GM12878 (cell line): Measurements from ENCODE around the gene SPTLC3. TPM values are rescaled to one million over a fixed set of nuclear protein-coding genes. Genes with fewer than 3 reads are reported as not detected.

Experiments used
- ATAC-seq: fragments of 200-7000 bp; cut with Tn5 transposase; 3 replicates; pipeline ENCODE4 v1.9.1; 2020; ENCODE audit warnings: mild to moderate bottlenecking, moderate library complexity
- BruUV-seq: library from RNA; stranded (reverse); fragments of 400-500 nt; replicated peaks from 2 replicates; lab custom pipeline; 2021; lab: Mats Ljungman, UMichigan
- CTCF ChIA-PET: fragments of 300-600 bp; sonication (Branson Sonifier 250); formaldehyde crosslinking; extraction: SDS; loops from one replicate; lab custom pipeline; 2021; ENCODE audit warnings: inconsistent platforms; lab: Yijun Ruan, JAX
- POLR2A ChIA-PET: fragments of 350-600 bp; formaldehyde crosslinking; extraction: SDS; loops from one replicate; lab custom pipeline; 2021; ENCODE audit warnings: inconsistent platforms; lab: Charles Lee
- RAD21 ChIA-PET: fragments of 300-600 bp; sonication (Branson Sonifier 250); formaldehyde crosslinking; loops from one replicate; lab custom pipeline; 2023; ENCODE audit warnings: antibody characterized with exemption; ENCODE audit not compliant: unreplicated experiment; lab: Charles Lee
- SMC1A ChIA-PET: fragments of 300-600 bp; sonication (Branson Sonifier 250); formaldehyde crosslinking; loops from one replicate; lab custom pipeline; 2023; ENCODE audit not compliant: unreplicated experiment, uncharacterized antibody; lab: Charles Lee
- DNase-seq: peaks from one replicate; pipeline ENCODE4 v3.0.0-alpha.2; 2011; ENCODE audit warnings: low read depth, low spot score
- FAIRE-seq: peaks from 3 replicates; lab custom pipeline; 2011; peaks lifted over from hg19 to GRCh38; lab: Jason Lieb, UNC
- H2AFZ ChIP-seq: 2 replicates; pipeline ENCODE4 v1.6.0; 2011; ENCODE audit warnings: low read depth, low read length, control low read depth; ENCODE audit not compliant: control insufficient read depth
- H3K27ac ChIP-seq: 2 replicates; pipeline ENCODE4 v1.5.1; 2011; ENCODE audit warnings: control low read depth; ENCODE audit not compliant: control insufficient read depth, insufficient read depth
- H3K27me3 ChIP-seq, 2 experiments: replicated peaks in 1 of 2; 2 replicates each; pipeline versions ENCODE4 v1.6.0 to v1.6.1; 2011; ENCODE audit warnings: low read length in 1 of 2; ENCODE audit not compliant: control insufficient read depth in 2 of 2, insufficient read depth in 2 of 2
- H3K36me3 ChIP-seq, 2 experiments: 2 replicates each; pipeline ENCODE4 v1.5.1; 2011; ENCODE audit warnings: low read length in 1 of 2; ENCODE audit not compliant: control insufficient read depth in 2 of 2, insufficient read depth in 2 of 2
- H3K4me1 ChIP-seq: 2 replicates; pipeline ENCODE4 v1.6.1; 2011; ENCODE audit warnings: mild to moderate bottlenecking, low read length, moderate library complexity, mixed read lengths; ENCODE audit not compliant: control insufficient read depth, insufficient read depth
- H3K4me2 ChIP-seq: 2 replicates; pipeline ENCODE4 v1.6.0; 2011; ENCODE audit warnings: control low read depth; ENCODE audit not compliant: control insufficient read depth, insufficient read depth
- H3K4me3 ChIP-seq: fragments of 200-600 bp; sonication (generic); 2 replicates; pipeline ENCODE4 v1.5.1; 2016
- H3K79me2 ChIP-seq: 2 replicates; pipeline ENCODE4 v1.6.0; 2011; ENCODE audit warnings: low read length; ENCODE audit not compliant: control insufficient read depth, insufficient read depth
- H3K9ac ChIP-seq: 2 replicates; pipeline ENCODE4 v1.8.0; 2011; ENCODE audit warnings: low read length, control low read depth, mixed read lengths; ENCODE audit not compliant: control insufficient read depth, insufficient read depth
- H3K9me3 ChIP-seq: replicated peaks from 3 replicates; pipeline ENCODE4 v1.5.1; 2011; ENCODE audit warnings: mild to moderate bottlenecking, low read length; ENCODE audit not compliant: control insufficient read depth, insufficient read depth
- H4K20me1 ChIP-seq: 2 replicates; pipeline ENCODE4 v1.6.0; 2011; ENCODE audit not compliant: control insufficient read depth, insufficient read depth
- BRCA1 ChIP-seq: IDR thresholded peaks from 2 replicates; pipeline ENCODE4 v1.6.1; 2011; ENCODE audit warnings: low read depth, low read length, improper control_type of control experiment
- CREB1 ChIP-seq: IDR thresholded peaks from 2 replicates; pipeline ENCODE4 v1.6.1; 2012; ENCODE audit warnings: low read depth, mild to moderate bottlenecking, inconsistent platforms
- RFX5 ChIP-seq: IDR thresholded peaks from 2 replicates; pipeline ENCODE4 v1.6.1; 2011; ENCODE audit warnings: low read depth, low read length, improper control_type of control experiment
- SRF ChIP-seq, 2 experiments: IDR thresholded peaks; 2 replicates each; pipeline ENCODE4 v1.6.1; 2011; ENCODE audit warnings: low read depth in 2 of 2, low read length in 2 of 2, mild to moderate bottlenecking in 1 of 2, moderate library complexity in 1 of 2
- TCF3 ChIP-seq: IDR thresholded peaks from 2 replicates; pipeline ENCODE4 v1.6.1; 2012; ENCODE audit warnings: low read depth, mild to moderate bottlenecking, low read length, borderline replicate concordance; ENCODE audit not compliant: insufficient read depth
- YBX1 ChIP-seq: fragments of 450-650 bp; IDR thresholded peaks from 2 replicates; pipeline ENCODE4 v1.6.1; 2016; ENCODE audit warnings: antibody characterized with exemption
- ZNF217 ChIP-seq: fragments of 450-650 bp; IDR thresholded peaks from 2 replicates; pipeline ENCODE4 v1.6.1; 2017; ENCODE audit warnings: antibody characterized with exemption, mild to moderate bottlenecking
- whole genome bisulfite sequencing: methylation state at CpG from one replicate; pipeline ENCODE4 v1.1.6; 2016; ENCODE audit warnings: low lambda C conversion rate; ENCODE audit not compliant: insufficient replicate concordance, insufficient coverage; ENCODE audit errors: missing lambda C conversion rate; 5-methylcytosine and 5-hydroxymethylcytosine counted together
- in situ Hi-C: fragments of 300-500 bp; cut with MboI; formaldehyde crosslinking; loops from 9 replicates; pipeline ENCODE4 v1.14.3; 2018; ENCODE audit warnings: mixed read lengths
- intact Hi-C: fragments of 100-400 bp; cut with micrococcal nuclease; formaldehyde crosslinking; loops from one replicate; pipeline ENCODE4 v1.14.2; 2022; ENCODE audit not compliant: unreplicated experiment
- polyA plus RNA-seq, 11 experiments: library from polyadenylated mRNA; depleted of rRNA in 4 of 11; unstranded in 6 of 11; stranded (reverse) in 5 of 11; fragments of >200 nt; fragmentation: Nextera tagmentation in 4 of 11; fragmentation: Illumina TruSeq in 1 of 11; extraction: Ambion mirVana in 4 of 11; extraction: Trizol in 1 of 11; gene quantifications; 1 replicate in 1 of 11; 2 replicates in 10 of 11; pipeline versions ENCODE4 v1.2.1 to v1.2.3, GENCODE V29; 2011 to 2016; ENCODE audit warnings: inconsistent platforms in 2 of 11, missing spikeins in 2 of 11, low read depth in 1 of 11
- total RNA-seq, 4 experiments: library from RNA; depleted of rRNA in 3 of 4; stranded (reverse); fragments of >200 nt in 3 of 4; fragmentation: Illumina TruSeq in 1 of 4; extraction: Trizol in 1 of 4; gene quantifications; 2 replicates each; pipeline versions ENCODE4 v1.2.1 to v1.2.3, GENCODE V29; 2013 to 2021
- TF ChIP-seq, protein P1 (sequence below): fragments of 450-650 bp; IDR thresholded peaks from 2 replicates; pipeline ENCODE4 v1.6.1; 2017; ENCODE audit warnings: mild to moderate bottlenecking
- TF ChIP-seq, protein P2 (sequence below): fragments of 450-650 bp; IDR thresholded peaks from 2 replicates; pipeline ENCODE4 v1.6.1; 2018; ENCODE audit warnings: mild to moderate bottlenecking, low read depth, moderate library complexity; ENCODE audit not compliant: partially characterized antibody
- TF ChIP-seq, protein P3 (sequence below): IDR thresholded peaks from 2 replicates; pipeline ENCODE4 v1.6.1; 2011; ENCODE audit warnings: low read depth, low read length, improper control_type of control experiment, borderline replicate concordance

SPTLC3 gene
- total and polyA plus RNA-seq, 10 of the 15 experiments (the other 5 are each of a cell fraction or from before 2014, with no cell fraction given) = 0.04 to 0.29 (median 0.06) TPM; not detected in 7

DNA sequence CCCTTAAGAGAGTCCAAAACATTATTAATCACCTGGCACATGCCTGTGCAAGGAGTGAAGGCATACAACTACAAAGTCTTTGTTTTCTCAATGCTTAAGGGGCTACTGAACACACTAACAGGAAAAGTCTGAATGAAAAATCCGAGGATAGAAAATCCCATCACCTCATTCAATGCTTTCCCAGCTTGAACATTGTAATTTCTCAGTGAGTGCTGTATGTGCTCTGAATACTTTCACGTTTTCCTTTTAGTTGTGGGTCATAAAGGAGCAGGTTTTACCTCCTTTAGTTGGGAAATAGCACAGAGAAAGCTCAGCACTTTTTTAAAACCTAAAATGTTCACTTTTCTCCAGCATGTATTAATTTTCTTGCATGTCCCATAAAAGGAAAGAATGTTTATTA, 45.9 kb upstream of the SPTLC3 start (continued):
- TF ChIP-seq, protein P1, sequence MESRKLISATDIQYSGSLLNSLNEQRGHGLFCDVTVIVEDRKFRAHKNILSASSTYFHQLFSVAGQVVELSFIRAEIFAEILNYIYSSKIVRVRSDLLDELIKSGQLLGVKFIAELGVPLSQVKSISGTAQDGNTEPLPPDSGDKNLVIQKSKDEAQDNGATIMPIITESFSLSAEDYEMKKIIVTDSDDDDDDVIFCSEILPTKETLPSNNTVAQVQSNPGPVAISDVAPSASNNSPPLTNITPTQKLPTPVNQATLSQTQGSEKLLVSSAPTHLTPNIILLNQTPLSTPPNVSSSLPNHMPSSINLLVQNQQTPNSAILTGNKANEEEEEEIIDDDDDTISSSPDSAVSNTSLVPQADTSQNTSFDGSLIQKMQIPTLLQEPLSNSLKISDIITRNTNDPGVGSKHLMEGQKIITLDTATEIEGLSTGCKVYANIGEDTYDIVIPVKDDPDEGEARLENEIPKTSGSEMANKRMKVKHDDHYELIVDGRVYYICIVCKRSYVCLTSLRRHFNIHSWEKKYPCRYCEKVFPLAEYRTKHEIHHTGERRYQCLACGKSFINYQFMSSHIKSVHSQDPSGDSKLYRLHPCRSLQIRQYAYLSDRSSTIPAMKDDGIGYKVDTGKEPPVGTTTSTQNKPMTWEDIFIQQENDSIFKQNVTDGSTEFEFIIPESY = no peak
- no peak for TF ChIP-seq YBX1
- no peak for TF ChIP-seq SRF (IDR thresholded peaks at IDR 0.05; ENCODE audit: low read depth in 2 of 2, low read length in 2 of 2)
- no peak for TF ChIP-seq ZNF217
- TF ChIP-seq BRCA1 = no peak
- TF ChIP-seq, protein P2, sequence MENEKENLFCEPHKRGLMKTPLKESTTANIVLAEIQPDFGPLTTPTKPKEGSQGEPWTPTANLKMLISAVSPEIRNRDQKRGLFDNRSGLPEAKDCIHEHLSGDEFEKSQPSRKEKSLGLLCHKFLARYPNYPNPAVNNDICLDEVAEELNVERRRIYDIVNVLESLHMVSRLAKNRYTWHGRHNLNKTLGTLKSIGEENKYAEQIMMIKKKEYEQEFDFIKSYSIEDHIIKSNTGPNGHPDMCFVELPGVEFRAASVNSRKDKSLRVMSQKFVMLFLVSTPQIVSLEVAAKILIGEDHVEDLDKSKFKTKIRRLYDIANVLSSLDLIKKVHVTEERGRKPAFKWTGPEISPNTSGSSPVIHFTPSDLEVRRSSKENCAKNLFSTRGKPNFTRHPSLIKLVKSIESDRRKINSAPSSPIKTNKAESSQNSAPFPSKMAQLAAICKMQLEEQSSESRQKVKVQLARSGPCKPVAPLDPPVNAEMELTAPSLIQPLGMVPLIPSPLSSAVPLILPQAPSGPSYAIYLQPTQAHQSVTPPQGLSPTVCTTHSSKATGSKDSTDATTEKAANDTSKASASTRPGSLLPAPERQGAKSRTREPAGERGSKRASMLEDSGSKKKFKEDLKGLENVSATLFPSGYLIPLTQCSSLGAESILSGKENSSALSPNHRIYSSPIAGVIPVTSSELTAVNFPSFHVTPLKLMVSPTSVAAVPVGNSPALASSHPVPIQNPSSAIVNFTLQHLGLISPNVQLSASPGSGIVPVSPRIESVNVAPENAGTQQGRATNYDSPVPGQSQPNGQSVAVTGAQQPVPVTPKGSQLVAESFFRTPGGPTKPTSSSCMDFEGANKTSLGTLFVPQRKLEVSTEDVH = no peak

DNA sequence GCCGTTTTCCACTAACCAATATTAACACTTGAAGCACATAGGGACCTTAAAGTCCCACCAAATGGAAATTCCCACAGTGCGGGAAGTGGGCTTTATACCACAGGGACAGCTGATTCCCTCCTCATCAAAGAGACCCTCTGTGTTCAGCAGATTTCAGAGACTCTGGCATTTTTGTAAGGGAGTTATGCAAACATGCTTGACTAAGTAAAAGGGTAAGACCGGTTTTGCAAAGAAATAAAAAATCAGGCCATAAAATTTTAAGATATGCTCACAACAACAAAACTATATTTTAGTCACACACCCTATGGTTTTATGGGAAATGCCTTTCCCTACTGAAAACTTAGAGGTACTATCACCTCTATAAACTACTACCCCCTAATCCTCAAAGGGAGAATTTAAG, 45.4 kb upstream of the SPTLC3 start:
- FAIRE-seq (no peak), DNase-seq (no peak), ATAC-seq (no peak)
- Histone ChIP-seq H3K27ac (no peak overlapping the region), H3K4me2 (no peak overlapping the region), H3K4me1 (no peaks in the 10 kb centered on the region), H3K36me3 (no peaks in the 10 kb centered on the region), H3K79me2 (no peaks in the 10 kb centered on the region), H3K9me3 (no peaks in the 10 kb centered on the region), H4K20me1 (no peaks in the 10 kb centered on the region), H3K27me3 (no peaks in the 10 kb centered on the region), H2AFZ (no peak overlapping the region), H3K9ac (no peak overlapping the region), H3K4me3 (no peak overlapping the region)
- CTCF ChIA-PET = interaction anchor here (1.2 kb wide), 1 partner anchor 39 kb away, joined by 3 read pairs; no protein-coding TSS in a partner anchor
- WGBS = 28% methylated on average over 3 of the region's 3 CpGs
- no TSS peak for BruUV-seq
- in situ Hi-C loops = no loop called here
- SMC1A ChIA-PET = interaction anchor here (1.2 kb wide), 1 partner anchor 13 kb away, joined by 3 read pairs; no protein-coding TSS in a partner anchor
- intact Hi-C loops = no loop called here
- TF ChIP-seq CREB1 = no peak
- TF ChIP-seq, protein P3, sequence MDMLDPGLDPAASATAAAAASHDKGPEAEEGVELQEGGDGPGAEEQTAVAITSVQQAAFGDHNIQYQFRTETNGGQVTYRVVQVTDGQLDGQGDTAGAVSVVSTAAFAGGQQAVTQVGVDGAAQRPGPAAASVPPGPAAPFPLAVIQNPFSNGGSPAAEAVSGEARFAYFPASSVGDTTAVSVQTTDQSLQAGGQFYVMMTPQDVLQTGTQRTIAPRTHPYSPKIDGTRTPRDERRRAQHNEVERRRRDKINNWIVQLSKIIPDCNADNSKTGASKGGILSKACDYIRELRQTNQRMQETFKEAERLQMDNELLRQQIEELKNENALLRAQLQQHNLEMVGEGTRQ = no peak
- TF ChIP-seq RFX5 = no peak
- no peak for TF ChIP-seq BRCA1
- no peak for TF ChIP-seq TCF3
- RAD21 ChIA-PET = no interaction called here
- POLR2A ChIA-PET = no interaction called here
